GM18499 (cell line): ENCODE results near the gene PDE2A.

ENCODE experiments used
- ATAC-seq: cut with Tn5 transposase; IDR thresholded peaks from one replicate; pipeline ENCODE4 v1.9.1; 2021; ENCODE audit warnings: moderate number of reproducible peaks; ENCODE audit not compliant: insufficient read depth, unreplicated experiment

PDE2A gene

DNA sequence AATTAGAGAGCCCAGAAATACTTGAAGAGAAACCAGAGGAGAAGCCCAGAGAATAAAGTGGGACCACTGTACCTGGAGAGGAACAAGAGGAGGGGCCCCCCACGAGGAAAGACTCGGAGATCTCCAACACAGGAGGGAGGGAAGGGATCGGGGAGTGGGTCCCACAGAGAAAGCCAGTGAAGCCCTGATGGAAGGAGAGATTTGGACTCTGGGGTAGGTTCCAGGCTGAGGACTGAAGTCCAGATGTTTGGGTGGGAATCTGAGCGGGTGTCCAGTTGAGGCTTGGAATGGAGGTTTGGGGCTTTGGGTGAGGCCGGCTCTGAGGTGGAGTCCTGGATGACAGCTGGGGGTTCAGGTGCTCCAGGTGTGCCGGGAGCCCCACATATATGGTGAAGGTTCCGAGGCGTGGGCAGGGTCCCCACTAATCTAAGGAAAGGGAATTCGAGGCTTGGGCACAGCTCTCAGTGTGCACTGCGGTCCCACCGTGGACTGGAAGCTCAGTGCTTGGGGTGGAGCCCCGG is 32.6 kb downstream of the PDE2A start:
- ATAC-seq = no peak

- no peak for ATAC-seq
Measured at GRCh38 chr11:72639502-72640375, 34.5 kb downstream of the PDE2A start.

GRCh38 chr11:72637926-72638325 is 36.3 kb downstream of the PDE2A start:
- ATAC-seq = no peak

GRCh38 chr11:72637198-72637597 is 37.0 kb downstream of the PDE2A start:
- ATAC-seq = no peak

DNA sequence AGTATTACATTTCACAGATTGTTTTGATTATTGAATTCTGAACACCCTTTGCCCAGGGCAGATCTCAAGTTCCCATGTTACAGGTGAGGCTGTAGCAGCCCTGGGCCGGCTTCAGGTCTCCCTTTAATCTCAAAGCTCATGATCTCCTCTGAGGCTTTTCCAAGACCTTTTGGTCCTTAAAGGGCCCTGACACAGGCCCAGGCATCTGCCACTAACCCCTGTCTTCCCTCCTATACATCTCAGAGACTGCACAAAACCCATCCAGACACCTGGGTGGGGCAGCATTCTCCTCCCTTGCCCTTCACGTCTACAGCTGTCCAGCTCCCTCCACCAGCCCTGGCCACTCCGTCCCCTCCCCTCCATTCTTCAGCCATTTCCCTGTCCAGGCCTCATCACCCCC is 37.8 kb downstream of the PDE2A start:
- no peak for ATAC-seq

DNA sequence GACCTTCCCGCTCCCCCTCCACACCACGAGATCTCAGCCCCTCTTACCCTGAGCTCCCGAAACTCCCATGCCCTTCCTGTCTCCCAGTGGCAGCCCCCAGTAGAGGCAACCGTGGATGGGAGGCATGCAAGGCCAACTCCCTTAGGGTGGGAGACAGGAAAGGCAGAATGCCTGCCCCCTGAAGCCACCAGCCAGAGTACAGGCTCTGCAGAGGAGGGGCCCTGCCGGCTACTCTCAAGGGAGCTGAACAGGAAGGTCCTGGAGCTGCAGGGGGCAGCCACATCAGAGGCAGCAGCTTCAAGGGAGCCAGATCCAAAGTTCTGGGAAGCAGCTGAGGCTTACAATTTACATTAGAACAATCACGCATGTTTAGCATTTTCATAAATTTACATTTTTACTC is 38.3 kb downstream of the PDE2A start:
- no peak for ATAC-seq

- ATAC-seq = no peak
Measured at GRCh38 chr11:72635309-72635915, 38.8 kb downstream of the PDE2A start.

DNA sequence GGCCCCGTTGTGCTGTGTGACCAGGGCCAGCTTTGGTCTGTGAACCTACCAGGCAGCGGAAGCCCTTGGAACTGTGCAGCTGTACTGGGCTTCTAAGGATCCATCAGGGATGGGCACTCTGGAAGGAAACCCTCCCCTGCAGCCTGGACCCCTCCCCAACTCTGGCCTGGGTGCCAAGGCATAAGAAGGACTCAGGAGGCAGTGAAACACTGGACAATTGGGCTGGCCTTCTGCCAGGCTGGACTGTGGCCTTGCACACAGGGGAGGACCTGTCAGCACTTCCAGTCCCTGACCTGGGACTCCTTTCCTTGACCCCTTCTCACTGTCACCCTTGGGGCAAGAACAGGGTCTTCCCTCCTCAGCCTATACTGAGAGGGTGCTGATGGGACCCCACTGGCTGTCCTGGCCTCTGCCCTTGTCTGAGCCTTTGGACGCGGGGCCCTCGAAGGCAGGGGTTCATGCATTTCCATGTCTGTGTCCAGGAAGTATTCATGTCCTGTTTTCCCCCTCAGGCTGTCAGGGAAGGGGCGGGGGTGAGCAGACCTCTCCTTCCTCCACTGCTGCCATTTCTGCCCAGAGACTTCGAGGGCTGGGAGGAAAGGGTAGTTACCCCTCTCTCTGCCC is 39.6 kb downstream of the PDE2A start:
- no peak for ATAC-seq

DNA sequence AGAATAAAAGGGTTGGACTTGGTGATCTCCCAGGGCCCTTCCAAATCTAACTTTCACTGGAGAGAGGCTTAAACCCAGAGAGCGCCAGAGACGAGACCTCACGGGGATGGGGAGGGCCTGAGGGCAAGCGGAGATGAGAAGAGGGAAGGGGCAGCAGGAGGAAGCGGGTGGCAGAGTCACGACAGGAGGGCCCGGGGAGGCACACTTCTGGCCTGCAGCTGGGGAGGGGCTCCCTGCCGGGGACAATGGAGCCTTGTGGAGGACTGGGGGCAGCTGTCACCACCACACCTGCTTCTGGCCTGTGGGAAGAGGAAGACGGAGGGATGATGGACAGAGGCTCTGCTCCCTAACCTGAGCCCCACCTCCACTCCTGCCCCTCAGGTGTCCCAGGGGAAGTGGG is 40.2 kb downstream of the PDE2A start:
- ATAC-seq = no peak

DNA sequence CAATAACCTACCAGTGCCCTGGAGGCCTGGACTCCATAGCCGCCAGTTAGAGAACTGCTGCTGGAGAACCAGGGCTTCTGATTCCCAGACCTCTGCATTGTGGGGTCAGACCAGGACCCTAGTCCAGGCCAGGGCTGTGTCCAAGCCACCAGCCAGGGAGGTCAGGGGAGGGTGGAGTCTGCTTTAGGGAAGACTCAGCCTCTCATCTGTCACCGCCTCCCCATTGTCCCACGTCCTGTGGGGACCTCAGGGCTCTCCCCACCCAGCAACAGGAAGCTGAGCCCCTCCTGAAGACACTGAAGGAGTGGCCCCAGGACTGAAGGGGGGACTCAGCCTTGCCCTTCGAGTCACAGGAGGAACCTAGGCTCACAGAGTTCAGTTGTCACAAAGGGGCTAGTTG is 41.2 kb downstream of the PDE2A start:
- ATAC-seq = no peak

DNA sequence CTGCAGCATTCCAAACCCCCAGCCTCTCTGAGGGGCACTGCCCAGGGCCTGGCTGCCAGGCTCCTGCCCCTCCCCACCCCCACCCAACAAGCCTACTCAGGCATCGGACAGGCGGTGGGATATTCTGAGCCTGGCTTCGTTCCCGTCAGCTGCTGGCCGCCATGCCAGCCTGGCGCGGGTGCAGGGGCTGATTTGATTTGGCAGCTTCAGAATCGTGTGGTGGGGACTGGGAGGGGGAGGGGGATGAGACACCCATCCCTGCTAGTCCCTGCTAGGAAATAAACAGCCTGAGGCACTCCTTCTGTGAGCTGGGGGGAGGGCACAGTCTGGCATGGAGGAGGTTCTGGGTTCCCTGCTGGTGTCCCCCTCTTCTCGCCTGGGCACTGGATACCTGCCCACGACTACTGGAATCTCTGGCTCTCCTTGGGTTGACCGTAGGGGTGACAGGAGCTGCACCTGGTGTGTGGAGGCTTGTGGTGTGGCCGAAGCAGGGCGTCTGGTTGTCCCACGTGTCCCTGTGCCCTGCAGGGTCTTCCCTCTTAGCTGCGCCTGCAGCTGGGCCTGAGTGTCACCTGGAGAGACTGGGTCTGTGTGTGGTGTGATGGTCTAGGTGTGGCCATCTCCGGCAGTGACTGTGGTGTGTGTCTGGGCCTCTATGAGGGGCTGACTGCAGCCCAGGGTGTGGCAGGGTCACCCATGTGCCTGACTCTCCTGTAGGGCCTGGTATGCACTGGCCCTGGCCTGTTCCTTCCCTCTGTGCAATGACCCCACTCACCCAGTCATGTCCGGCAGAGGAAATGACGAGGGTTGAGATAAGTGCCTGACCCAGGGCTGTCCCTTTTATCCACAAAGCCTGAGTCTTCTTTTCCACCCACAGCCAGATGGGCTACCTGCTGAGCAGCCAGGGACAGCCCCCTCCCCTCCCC is 42.2 kb downstream of the PDE2A start:
- ATAC-seq = no peak

GRCh38 chr11:72630104-72630852 is 43.9 kb downstream of the PDE2A start:
- no peak for ATAC-seq

- no peak for ATAC-seq
Measured at GRCh38 chr11:72629266-72629665, 45.0 kb downstream of the PDE2A start.

- no peak for ATAC-seq
Measured at GRCh38 chr11:72627594-72628281, 46.5 kb downstream of the PDE2A start.

DNA sequence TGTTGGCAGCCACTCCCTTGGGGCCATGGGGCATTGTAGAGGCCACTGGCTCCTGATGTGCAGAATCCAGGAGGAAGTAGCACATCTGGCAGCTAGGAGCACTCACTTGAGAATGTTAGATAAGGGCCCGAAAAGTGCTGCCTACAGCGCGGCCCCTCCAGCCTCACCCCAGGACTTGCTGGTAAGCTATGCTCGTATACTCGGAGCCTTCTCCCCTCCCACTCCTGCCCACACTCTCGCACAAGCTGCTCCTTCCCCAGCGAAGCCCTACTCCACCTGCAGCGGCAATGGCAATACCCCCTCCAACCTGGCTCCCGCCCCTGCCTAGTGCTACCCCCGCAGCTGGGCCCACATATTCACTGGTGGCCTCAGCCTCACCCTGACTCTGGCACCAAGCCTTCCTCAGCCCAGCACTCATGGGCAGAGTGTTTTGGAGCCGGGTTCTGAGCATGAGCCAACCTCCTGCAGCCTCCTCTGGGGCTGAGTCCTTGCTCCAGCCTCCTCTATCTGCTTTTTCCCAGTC is 47.7 kb downstream of the PDE2A start:
- ATAC-seq = no peak

DNA sequence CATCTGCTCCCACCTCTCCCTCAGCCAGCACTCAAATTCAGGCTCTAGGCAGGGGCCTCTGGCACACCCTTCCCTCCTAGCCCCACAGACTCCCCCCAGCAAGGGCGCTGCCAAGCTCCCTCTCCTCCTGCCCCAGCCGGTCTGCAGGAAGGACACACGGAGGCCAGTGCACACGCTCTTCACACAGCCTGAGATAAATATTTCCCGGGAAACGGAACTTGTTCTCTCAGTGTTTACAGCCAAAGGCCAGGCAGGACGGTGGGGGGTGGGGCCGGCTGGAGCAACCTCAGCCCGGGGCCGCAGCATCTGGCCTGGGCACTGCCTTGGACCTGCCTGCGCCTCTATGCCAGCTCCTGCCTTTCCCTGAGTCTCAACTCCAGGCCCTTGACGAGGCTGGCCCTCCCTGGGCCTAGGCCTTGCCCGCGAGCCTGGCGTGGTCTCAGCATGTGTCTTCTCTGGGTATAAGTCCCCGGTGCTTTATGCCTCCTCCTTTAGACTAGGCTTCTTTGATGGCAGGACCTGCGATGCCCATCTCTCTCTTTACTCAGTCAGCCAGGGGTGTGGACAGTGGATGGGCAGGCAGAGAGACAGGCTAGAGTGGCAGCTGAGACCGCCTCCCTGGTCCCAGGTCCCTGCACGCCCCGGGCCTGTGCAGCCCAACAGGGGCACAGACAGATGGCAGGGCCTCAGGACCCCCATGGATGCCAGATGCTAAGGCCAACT is 48.4 kb downstream of the PDE2A start:
- no peak for ATAC-seq

DNA sequence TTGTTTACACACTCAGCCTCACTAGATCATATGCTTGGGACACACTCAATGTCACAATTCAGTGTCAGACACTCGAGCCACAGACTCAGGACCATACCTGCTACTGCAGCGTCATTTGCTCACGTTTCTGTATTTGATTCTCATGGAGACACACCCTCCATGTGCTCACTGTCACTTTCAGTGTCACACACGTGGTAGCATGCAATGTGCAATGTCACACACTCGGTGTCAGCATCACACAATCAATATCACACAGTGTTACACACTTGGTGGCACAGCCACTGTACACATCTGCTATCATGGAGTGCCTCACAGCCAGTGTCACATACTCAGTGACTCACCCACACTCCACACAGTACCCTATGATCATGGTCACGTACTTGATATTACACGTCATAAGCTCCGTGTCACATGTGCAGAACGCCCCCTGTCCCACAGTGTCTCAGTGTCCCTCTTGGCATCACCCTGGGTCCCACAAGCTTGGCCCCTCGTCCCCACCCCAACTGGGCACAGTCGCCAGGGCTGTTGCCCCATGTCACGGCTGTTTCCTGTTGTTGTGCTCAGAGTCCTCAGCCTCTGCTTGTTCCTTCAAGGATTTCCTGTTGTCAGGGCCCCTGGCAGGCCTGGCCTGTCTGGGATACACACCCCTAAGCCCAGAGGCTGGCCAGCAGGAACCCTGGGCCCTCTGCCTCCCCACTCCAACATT is 49.6 kb downstream of the PDE2A start:
- no peak for ATAC-seq
